ENCODE data around the gene KBTBD6. TPM values are rescaled to one million over a fixed set of nuclear protein-coding genes. Genes with fewer than 3 reads are reported as not detected.
"Not testable (repeated sequence)": the region's sequence is repeated elsewhere in the genome, so short reads cannot be mapped to it uniquely, and the experiment has no call there.

KBTBD6 gene
- total RNA-seq, 1 experiment from 2014 or later, result 25.2 TPM

DNA sequence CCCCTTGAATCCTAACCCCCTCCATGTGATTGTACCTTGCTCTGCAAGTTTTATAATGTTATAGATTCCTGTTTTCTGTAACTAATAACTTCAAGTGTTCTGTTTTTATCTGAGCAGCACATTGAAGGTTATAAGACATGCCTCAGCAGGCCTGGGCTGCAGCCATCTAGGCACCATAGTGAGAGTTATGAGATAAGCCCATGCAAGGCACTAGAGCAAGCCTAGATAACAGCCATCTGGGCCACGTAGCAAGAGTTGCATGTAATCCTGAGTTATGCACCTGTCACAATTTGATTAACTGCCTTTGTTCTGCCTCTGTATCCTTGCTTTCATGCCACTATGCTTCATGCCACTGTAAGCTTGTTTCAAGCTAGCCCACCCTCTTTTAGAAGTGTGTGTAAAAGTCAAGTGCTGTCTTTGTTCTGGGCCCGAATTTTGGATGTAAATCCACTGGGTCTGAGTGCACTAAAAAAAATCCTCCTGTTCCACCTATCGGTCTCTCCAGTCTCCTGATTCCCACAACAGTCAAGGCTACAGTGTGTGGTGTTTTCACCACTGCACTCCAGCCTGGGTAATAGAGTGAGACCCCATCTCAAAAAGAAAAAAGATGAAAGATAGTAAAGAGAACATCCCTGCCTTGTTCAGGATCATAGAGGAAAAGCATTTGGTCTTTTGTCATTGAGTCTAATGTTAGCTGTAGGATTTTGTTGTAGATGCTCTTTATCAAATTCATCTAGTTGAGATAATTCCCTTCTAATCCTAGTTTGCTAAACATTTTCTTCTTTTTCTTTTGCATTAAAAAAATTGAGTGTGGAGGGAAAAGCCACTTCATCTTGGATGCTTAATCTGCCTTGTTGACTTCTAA is 16.0 kb upstream of the KBTBD6 start:
- Histone ChIP-seq H3K9me3 (replicated peaks) (peaks cover 20% of the 10 kb centered on the region), H3K4me3 (no peak overlapping the region), H3K27ac (no peak overlapping the region), H3K36me3 (no peaks in the 10 kb centered on the region), H3K27me3 (no peaks in the 10 kb centered on the region), H3K4me1 (no peaks in the 10 kb centered on the region)
- DNase-seq, result peak in 1 of 2 experiments; percentile 17

DNA sequence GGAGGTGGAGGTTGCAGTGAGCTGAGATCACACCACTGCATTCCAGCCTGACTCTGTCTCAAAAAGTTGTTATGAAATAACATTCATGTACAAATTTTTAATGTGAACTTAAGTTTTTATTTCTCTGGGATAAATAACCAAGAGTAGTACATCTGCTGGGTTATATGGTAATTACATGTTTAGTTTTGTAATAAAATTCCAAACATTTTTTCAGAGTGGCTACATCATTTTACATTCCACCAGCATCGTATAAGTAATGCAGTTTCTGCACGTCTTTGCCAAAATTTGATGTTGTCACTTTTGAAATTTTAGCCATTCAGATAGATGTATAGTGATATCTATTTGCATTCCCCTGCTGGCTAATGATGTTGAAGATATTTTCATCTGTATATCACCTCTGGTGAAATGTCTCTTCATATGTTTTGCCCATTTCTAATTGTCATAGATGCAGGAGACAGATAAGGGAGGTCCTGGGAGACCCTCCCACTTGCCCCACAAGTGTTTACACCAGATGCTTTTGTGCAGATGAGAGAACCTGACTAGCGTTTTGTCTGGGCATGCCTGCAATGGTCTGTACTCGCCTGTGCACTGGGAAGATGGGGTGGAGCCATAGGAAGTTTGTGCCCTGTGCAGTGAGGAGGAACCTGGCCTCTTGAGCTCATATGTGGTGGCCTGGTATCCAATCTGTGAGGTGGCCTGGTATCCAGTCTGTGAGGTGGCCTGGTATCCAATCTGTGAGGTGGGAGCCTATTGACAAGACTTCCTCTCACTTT is 12.7 kb upstream of the KBTBD6 start:
- Histone ChIP-seq H3K4me1 (no peaks in the 10 kb centered on the region), H3K9me3 (replicated peaks) (peaks cover 17% of the 10 kb centered on the region), H3K27me3 (no peaks in the 10 kb centered on the region), H3K27ac (no peak overlapping the region), H3K4me3 (no peak overlapping the region), H3K36me3 (no peaks in the 10 kb centered on the region)
- no peak for DNase-seq

DNA sequence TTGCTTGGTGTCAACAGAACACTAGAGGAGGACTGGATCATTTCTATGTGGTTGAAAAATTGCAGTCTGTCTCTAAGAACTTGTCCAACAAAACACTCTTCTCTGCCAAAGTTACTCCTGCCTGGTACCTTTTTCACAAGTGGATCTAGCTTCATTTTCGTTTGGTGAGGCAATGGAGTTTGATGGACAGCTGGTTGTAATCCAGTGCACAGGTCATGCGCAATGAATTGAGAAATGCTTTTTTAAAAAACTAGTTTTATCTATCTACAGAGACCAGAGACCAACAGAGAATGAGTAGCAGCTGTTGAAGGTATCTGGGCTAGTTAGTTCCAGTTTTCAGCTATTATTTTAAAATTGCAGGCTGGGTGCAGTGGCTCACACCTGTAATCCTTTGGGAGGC is 12.0 kb upstream of the KBTBD6 start:
- H3K9me3 ChIP-seq (replicated peaks), result peaks cover 13% of the 10 kb centered on the region
- H3K36me3 ChIP-seq, result no peaks in the 10 kb centered on the region
- no peak overlapping the region for H3K27ac ChIP-seq
- no peaks in the 10 kb centered on the region for H3K27me3 ChIP-seq
- H3K4me1 ChIP-seq, result no peaks in the 10 kb centered on the region
- no peak for DNase-seq
- H3K4me3 ChIP-seq, result no peak overlapping the region

DNA sequence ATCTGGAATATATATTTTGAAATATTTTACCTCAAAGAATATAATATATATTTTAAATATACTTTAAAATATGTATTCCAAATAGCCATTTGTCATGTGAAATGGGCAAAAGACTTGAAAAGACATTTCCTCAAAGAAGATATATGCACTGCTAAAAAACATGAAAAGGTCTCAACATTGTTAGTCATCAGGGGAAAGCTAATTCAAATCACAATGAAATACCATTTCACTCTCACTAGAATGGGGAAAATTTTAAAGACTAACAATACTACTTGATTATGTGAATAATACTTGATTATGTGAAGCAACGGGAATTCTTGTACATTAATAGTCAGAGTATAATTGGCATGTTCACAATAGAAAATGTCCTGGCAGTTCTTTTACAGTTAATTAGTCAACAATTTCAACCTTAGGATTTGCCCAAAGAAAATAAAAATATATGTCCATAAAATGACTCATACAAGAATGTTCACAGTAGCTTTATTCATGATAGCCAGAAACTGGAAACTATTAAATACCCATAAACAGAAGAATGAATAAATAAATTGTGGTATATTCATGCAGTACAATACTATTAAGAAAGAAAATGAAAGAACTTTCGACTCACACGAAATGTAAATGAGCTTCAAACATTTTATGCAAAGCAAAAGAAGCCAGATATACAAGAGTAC is 6.8 kb upstream of the KBTBD6 start:
- Histone ChIP-seq H3K36me3 (no peaks in the 10 kb centered on the region), H3K4me3 (no peak overlapping the region), H3K4me1 (no peaks in the 10 kb centered on the region), H3K27me3 (no peaks in the 10 kb centered on the region), H3K9me3 (replicated peaks) (no peaks in the 10 kb centered on the region; the same call in 1 of the 2 replicates), H3K27ac (no peak overlapping the region)
- no peak for DNase-seq

DNA sequence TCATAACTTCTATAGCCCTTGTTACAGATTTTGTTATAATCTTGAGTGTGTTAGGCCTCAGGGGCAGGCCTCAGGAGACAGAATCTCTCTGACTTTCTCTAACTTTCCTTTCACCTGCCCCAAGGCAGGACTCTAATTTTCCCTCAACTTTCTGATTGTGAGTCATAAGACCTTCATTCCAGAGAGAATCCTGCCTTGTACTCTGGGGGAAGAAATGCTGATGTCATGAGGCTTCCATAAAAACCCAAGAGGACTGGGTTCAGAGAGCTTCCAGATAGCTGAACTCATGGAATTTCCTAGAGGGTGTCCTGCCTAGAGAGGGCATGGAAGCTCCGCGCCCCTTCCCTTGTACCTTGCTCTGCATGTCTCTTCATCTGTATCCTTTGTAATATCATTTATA is 5.3 kb upstream of the KBTBD6 start:
- peaks cover 3% of the 10 kb centered on the region; the same call in 1 of the 2 replicates for H3K4me1 ChIP-seq
- H3K4me3 ChIP-seq, result no peak overlapping the region
- no peaks in the 10 kb centered on the region; the same call in 1 of the 2 replicates for H3K9me3 ChIP-seq (replicated peaks)
- DNase-seq, result no peak
- H3K27me3 ChIP-seq, result no peaks in the 10 kb centered on the region
- H3K27ac ChIP-seq, result no peak overlapping the region
- H3K36me3 ChIP-seq, result no peaks in the 10 kb centered on the region

DNA sequence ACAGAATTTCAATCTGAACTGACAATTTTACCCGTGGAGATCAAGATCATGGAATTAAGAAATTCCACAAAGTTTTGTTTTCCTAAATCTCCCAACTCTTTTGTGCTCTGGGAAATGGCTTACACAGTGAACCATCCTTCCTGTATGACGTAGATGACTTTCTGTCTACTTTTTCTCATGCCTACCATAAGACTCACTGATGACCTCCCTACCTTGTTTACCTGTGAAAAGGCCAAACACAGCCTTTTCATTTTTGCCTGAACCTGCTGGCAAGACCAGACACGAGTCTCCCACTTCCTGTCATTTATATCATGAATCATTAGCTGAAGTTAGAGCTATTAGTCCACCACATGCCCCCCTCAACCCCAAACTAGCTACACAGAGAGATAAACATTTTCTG is 4.6 kb upstream of the KBTBD6 start:
- DNase-seq, result no peak
- no peak overlapping the region for H3K27ac ChIP-seq

DNA sequence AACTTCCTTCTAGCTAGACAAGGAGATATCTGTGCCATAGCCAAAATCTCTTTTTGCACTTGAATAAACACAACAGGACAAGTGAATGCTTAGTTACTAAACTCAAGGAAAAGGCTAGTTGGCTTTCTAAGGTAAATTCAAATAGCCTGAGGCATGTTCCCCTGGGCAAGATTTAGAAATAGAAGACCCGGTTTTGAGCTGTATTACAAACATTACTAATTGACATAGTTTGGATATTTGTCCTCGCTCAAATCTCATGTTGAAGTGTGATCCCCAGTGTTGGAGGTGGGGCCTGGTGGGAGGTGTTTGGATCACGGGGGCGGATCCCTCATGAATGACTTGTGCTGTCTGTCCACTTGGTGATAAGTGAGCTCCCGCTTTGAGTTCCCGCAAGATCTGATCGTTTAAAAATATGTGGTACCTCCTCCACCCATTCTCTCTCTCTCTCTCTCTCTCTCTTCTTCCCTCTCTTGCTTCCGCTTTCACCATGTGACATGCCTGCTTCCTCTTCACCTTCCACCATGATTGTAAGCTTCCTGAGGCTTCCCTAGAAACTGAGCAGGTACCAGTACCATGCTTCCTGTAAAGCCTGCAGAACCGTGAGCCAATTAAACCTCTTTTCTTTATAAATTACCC is 3.9 kb upstream of the KBTBD6 start:
- H3K36me3 ChIP-seq, result no peaks in the 10 kb centered on the region
- H3K27ac ChIP-seq, result no peak overlapping the region
- DNase-seq, result no peak
- H3K4me1 ChIP-seq, result peaks cover 3% of the 10 kb centered on the region; the same call in 1 of the 2 replicates
- no peaks in the 10 kb centered on the region; the same call in 1 of the 2 replicates for H3K9me3 ChIP-seq (replicated peaks)
- H3K4me3 ChIP-seq, result no peak overlapping the region
- H3K27me3 ChIP-seq, result no peaks in the 10 kb centered on the region

More for the DNA sequence above, 4.6 kb upstream of the KBTBD6 start:
- no peaks in the 10 kb centered on the region for H3K36me3 ChIP-seq
- H3K4me3 ChIP-seq, result no peak overlapping the region
- no peaks in the 10 kb centered on the region for H3K27me3 ChIP-seq
- no peaks in the 10 kb centered on the region; the same call in 1 of the 2 replicates for H3K9me3 ChIP-seq (replicated peaks)
- peaks cover 3% of the 10 kb centered on the region; the same call in 1 of the 2 replicates for H3K4me1 ChIP-seq

DNA sequence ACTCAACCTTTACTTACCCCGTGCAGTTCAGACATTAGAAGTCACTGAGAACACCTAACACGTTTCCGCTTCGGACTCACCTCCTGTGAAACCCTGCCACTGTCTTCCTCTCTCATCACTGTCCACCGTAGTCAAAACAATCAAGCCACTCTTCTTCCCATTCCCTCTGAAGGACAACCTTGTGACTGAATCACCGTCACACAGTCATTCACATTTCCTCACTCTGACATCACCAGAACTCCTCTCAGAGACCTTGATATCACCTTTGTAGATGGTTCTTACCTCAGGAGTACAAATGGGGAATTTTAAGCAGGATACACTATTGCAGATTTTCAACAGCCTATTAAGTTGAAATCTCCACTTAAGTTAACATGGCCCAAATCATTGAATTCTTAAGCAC is 1.3 kb upstream of the KBTBD6 start:
- no peaks in the 10 kb centered on the region for H3K27me3 ChIP-seq
- H3K36me3 ChIP-seq, result peaks cover 7% of the 10 kb centered on the region
- H3K4me3 ChIP-seq, result no peak overlapping the region; the same call in 1 of the 2 replicates
- peaks cover 3% of the 10 kb centered on the region for H3K4me1 ChIP-seq
- no peaks in the 10 kb centered on the region; the same call in 1 of the 2 replicates for H3K9me3 ChIP-seq (replicated peaks)
- DNase-seq, result no peak
- H3K27ac ChIP-seq, result no peak overlapping the region

DNA sequence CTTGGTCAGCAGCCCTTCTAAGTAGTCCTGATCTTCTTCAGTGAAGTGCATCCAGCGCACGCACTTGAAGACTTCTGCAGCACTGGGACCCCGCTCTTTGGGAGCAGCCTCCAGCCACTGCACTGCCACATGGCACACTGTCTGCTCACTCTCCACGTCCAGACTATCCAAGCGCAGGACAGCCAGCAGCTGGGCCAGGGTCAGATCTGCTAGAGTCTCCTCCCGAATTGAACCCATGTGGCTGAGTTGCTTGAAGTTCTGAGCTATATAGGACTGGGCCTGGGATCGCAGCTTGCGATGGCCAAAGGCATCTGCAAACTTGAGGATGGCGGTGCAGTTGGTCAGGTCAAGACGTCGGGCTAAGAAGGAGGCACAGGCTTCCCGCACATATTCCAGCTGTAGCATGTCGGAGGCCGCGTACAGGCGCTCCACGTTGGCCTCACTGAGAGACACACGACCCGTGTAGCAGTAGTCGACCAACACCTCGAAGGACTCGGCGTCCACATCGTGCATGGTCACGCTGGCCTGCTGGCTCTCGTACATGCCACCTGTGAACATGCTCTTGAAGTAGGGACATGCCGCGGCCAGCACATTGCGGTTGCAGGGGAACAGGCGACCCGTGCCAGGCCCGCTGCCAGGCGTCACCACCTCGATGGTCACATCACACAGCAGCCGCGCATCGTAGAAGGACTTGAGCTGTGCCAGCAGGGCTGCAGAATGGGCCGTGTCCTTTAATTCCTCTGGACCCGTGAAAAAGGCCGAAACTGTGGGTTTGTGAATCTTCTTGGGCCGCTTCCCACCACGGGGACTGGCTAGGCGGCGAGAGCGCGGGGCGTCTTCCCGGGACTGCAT is 716 bp downstream of the KBTBD6 start:
- Histone ChIP-seq H3K27ac (peak overlapping the region; percentile 72), H3K4me3 (peak overlapping the region; percentile 79), H3K36me3 (peaks cover 17% of the 10 kb centered on the region)
- not testable (repeated sequence) for H3K27me3 ChIP-seq; H3K9me3 ChIP-seq (replicated peaks); H3K4me1 ChIP-seq
- peak in 1 of 2 experiments; percentile 6 for DNase-seq

DNA sequence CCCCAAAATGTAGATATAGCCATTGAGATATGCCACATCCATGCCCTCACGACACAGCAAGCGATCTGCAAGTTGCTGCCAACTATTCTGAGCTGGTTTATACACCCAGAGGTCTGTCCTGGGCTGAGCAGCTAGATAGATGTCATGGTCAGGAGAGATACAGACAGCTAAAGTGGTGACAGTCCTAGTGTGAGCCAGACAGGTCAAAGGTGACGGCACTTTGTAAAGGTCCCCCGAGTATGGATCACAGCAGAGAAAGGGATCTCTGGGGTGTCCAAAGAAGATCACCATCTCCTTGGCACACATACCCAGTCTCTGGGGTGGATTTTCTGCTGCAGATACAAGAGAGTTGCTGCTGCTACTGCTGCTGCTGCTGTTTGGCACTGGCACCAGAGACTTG is 1.4 kb downstream of the KBTBD6 start:
- peaks cover 17% of the 10 kb centered on the region for H3K36me3 ChIP-seq
- DNase-seq; H3K9me3 ChIP-seq (replicated peaks); H3K4me1 ChIP-seq; H3K27me3 ChIP-seq; H3K27ac ChIP-seq; H3K4me3 ChIP-seq: not testable (repeated sequence)

DNA sequence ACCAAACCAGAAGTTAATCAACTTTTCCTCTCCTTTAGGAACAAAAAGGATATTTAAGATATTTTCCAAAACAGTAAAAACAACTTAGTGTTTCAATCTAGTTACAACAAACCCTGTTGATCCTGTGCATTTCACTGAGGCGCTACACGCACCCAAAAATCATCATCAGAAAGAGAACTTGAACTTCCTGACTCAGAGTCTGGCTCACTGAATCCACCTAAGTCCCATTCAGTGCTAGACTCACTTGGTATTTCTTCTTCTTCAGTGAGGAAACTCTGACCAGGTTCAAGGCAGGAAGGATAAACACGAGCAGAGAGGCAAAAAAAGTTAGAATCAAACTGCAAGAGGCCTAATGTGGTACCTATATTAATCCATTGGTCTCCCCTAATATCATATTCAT is 2.2 kb downstream of the KBTBD6 start:
- no peaks in the 10 kb centered on the region; the same call in 1 of the 2 replicates for H3K9me3 ChIP-seq (replicated peaks)
- H3K36me3 ChIP-seq, result peaks cover 17% of the 10 kb centered on the region
- H3K27ac ChIP-seq, result no peak overlapping the region
- no peak overlapping the region; the same call in 1 of the 2 replicates for H3K4me3 ChIP-seq
- H3K4me1 ChIP-seq, result peaks cover 3% of the 10 kb centered on the region
- H3K27me3 ChIP-seq, result no peaks in the 10 kb centered on the region
- DNase-seq, result no peak

DNA sequence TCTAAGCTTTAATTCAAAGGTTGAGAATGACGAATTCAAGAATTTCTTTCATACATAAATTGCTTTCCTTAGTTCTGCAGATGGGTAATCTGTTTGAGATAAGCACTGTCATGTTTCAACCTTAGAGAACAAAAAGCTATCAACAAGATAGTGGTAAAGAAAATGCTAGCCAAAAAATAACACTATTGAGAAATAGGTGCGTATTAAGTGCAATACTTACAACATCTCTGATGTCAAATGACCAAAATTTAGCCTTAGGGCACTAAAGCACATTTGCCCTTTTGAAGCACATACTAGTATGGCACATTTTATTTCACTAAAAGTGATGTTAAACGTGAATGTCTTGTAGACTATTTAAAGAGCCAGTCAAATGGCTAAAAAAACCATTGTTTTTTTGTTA is 4.9 kb downstream of the KBTBD6 start:
- Histone ChIP-seq H3K27me3 (no peaks in the 10 kb centered on the region), H3K4me1 (no peaks in the 10 kb centered on the region; the same call in 1 of the 2 replicates), H3K9me3 (replicated peaks) (no peaks in the 10 kb centered on the region; the same call in 1 of the 2 replicates), H3K36me3 (peaks cover 17% of the 10 kb centered on the region), H3K27ac (no peak overlapping the region), H3K4me3 (no peak overlapping the region)
- DNase-seq, result no peak

DNA sequence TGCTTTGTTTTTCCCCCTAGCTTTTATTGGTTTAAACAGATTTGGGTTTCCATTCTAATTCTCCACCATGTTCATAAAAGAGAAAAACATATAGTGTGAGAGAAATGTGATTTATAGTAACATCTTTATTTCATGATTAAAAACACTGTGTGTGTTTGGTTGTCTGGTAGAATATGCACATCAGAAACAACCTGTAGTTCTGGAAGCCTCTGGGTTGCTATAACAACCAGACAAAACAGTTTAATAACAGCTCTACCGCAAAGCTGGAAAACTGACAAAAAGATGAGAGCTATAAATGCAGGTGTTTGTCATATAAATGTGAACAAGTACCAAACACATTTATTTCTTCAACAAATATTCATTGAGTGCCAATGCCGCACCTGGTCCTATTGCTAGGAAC is 9.8 kb downstream of the KBTBD6 start:
- H3K4me1 ChIP-seq, result no peaks in the 10 kb centered on the region
- no peaks in the 10 kb centered on the region for H3K9me3 ChIP-seq (replicated peaks)
- H3K27me3 ChIP-seq, result no peaks in the 10 kb centered on the region
- no peak overlapping the region for H3K4me3 ChIP-seq
- H3K27ac ChIP-seq, result no peak overlapping the region
- DNase-seq, result no peak
- peaks cover 4% of the 10 kb centered on the region for H3K36me3 ChIP-seq

All from SJCRH30 (cell line).